A549 (cell line): ENCODE data around the gene SEMA5B. TPM values are rescaled to one million over a fixed set of nuclear protein-coding genes. Genes with fewer than 3 reads are reported as not detected.

Experiments
- ATAC-seq, 2 experiments: fragments of 200-7000 bp in 1 of 2; fragments of >200 bp in 1 of 2; cut with Nextera tagmentation in 1 of 2; cut with Tn5 transposase in 1 of 2; 3 replicates each; pipeline versions ENCODE4 v1.8.0 to v1.9.1; 2018 to 2020; ENCODE audit warnings: mild to moderate bottlenecking in 1 of 2, moderate library complexity in 1 of 2
- CTCF ChIA-PET: fragments of 300-600 bp; sonication (Branson Sonifier 250); formaldehyde crosslinking; extraction: SDS; loops from one replicate; lab custom pipeline; 2021; ENCODE audit warnings: antibody characterized with exemption, inconsistent platforms; lab: Yijun Ruan, JAX
- POLR2A ChIA-PET: fragments of 350-600 bp; formaldehyde crosslinking; extraction: SDS; loops from one replicate; lab custom pipeline; 2021; ENCODE audit warnings: antibody characterized with exemption, inconsistent platforms; lab: Yijun Ruan, JAX
- DNase-seq, 2 experiments: peaks; one replicate each; pipeline versions ENCODE4 v3.0.0 to v3.0.0-alpha.2; 2011 to 2016; ENCODE audit warnings: low read depth in 1 of 2, low spot score in 1 of 2
- FAIRE-seq: peaks from 2 replicates; lab custom pipeline; 2011; peaks lifted over from hg19 to GRCh38; lab: Jason Lieb, UNC
- H3K27ac ChIP-seq, 2 experiments: fragments of >200 bp; sonication (Bioruptor Twin); formaldehyde crosslinking; 3 replicates each; pipeline ENCODE4 v1.5.1; 2016 to 2017
- H3K4me1 ChIP-seq: fragments of >200 bp; sonication (Bioruptor Twin); formaldehyde crosslinking; 3 replicates; pipeline ENCODE4 v1.6.1; 2016
- H3K4me2 ChIP-seq: fragments of >200 bp; sonication (Bioruptor Twin); formaldehyde crosslinking; 3 replicates; pipeline ENCODE4 v1.6.1; 2016
- H3K4me3 ChIP-seq: fragments of >200 bp; sonication (Bioruptor Twin); formaldehyde crosslinking; 3 replicates; pipeline ENCODE4 v1.5.1; 2016
- H3K9me3 ChIP-seq: fragments of >200 bp; sonication (Bioruptor Twin); formaldehyde crosslinking; 3 replicates; pipeline ENCODE4 v1.6.1; 2016
- CBX2 ChIP-seq: fragments of 200-600 bp; sonication (generic); IDR thresholded peaks from 2 replicates; pipeline ENCODE4 v1.6.1; 2016; ENCODE audit warnings: low read depth, mild to moderate bottlenecking, borderline replicate concordance
- CBX8 ChIP-seq: fragments of 200-600 bp; sonication (generic); IDR thresholded peaks from 2 replicates; pipeline ENCODE4 v1.6.1; 2016
- CEBPB ChIP-seq, 2 experiments: fragments of >200 bp in 1 of 2; sonication (Bioruptor Twin) in 1 of 2; formaldehyde crosslinking in 1 of 2; IDR thresholded peaks; 2 replicates each; pipeline ENCODE4 v1.6.1; 2012 to 2016
- CHD4 ChIP-seq: fragments of 200-600 bp; sonication (generic); IDR thresholded peaks from 2 replicates; pipeline ENCODE4 v1.6.1; 2016; ENCODE audit warnings: antibody characterized with exemption, mild to moderate bottlenecking, borderline replicate concordance
- EHF ChIP-seq: fragments of 250-450 bp; sonication (Bioruptor Pico); IDR thresholded peaks from 2 replicates; pipeline ENCODE4 v1.5.0; 2020; ENCODE audit warnings: mild to moderate bottlenecking
- ELK1 ChIP-seq: fragments of 150-350 bp; IDR thresholded peaks from 2 replicates; pipeline ENCODE4 v1.6.1; 2014; ENCODE audit warnings: low read depth, mild to moderate bottlenecking, low read length
- EP300 ChIP-seq, 2 experiments: fragments of >200 bp; sonication (Bioruptor Twin); formaldehyde crosslinking; IDR thresholded peaks; 2 replicates in 1 of 2; 3 replicates in 1 of 2; pipeline ENCODE4 v1.6.1; 2016 to 2017
- FOSB ChIP-seq: fragments of 250-450 bp; sonication (Bioruptor Pico); IDR thresholded peaks from 2 replicates; pipeline ENCODE4 v1.5.0; 2020; ENCODE audit warnings: mild to moderate bottlenecking, moderate library complexity
- GATA3 ChIP-seq: IDR thresholded peaks from 2 replicates; pipeline ENCODE4 v1.6.1; 2012; ENCODE audit warnings: borderline replicate concordance
- HES2 ChIP-seq: fragments of >200 bp; sonication (Bioruptor Twin); formaldehyde crosslinking; IDR thresholded peaks from 2 replicates; pipeline ENCODE4 v1.6.1; 2016
- HMGXB4 ChIP-seq: fragments of 250-450 bp; sonication (Bioruptor Pico); IDR thresholded peaks from 2 replicates; pipeline ENCODE4 v1.5.0; 2021; ENCODE audit warnings: mild to moderate bottlenecking, moderate library complexity, borderline replicate concordance
- HOXA7 ChIP-seq: fragments of 250-450 bp; sonication (Bioruptor Pico); IDR thresholded peaks from 2 replicates; pipeline ENCODE4 v1.5.0; 2020; ENCODE audit warnings: mild to moderate bottlenecking, moderate library complexity
- HOXB5 ChIP-seq: fragments of 250-450 bp; sonication (Bioruptor Pico); IDR thresholded peaks from 2 replicates; pipeline ENCODE4 v1.5.0; 2020; ENCODE audit warnings: mild to moderate bottlenecking, moderate library complexity
- KDM1A ChIP-seq: fragments of 200-600 bp; sonication (generic); IDR thresholded peaks from 2 replicates; pipeline ENCODE4 v1.6.1; 2016; ENCODE audit warnings: low read depth, mild to moderate bottlenecking
- NPAS2 ChIP-seq: fragments of 250-450 bp; sonication (Bioruptor Pico); IDR thresholded peaks from 2 replicates; pipeline ENCODE4 v1.8.0; 2022; ENCODE audit warnings: mild to moderate bottlenecking, moderate library complexity, borderline replicate concordance
- NR3C1 ChIP-seq: fragments of >200 bp; sonication (Bioruptor Twin); formaldehyde crosslinking; IDR thresholded peaks from 3 replicates; pipeline ENCODE4 v1.6.1; 2017
- POLR2A ChIP-seq: IDR thresholded peaks from 2 replicates; pipeline ENCODE4 v1.6.1; 2012; ENCODE audit warnings: mild to moderate bottlenecking, low read length
- POLR2AphosphoS2 ChIP-seq: conservative IDR thresholded peaks from 2 replicates; pipeline ENCODE4 v1.6.1; 2012; ENCODE audit warnings: low read length, improper control_type of control experiment, inconsistent platforms
- RAD21 ChIP-seq, 2 experiments: fragments of >200 bp in 1 of 2; sonication (Bioruptor Twin) in 1 of 2; formaldehyde crosslinking in 1 of 2; IDR thresholded peaks in 1 of 2; conservative IDR thresholded peaks in 1 of 2; 2 replicates in 1 of 2; 3 replicates in 1 of 2; pipeline ENCODE4 v1.6.1; 2012 to 2018; ENCODE audit warnings: inconsistent platforms in 1 of 2
- RARB ChIP-seq: fragments of 250-450 bp; sonication (Bioruptor Pico); IDR thresholded peaks from 2 replicates; pipeline ENCODE4 v1.8.0; 2021; ENCODE audit warnings: mild to moderate bottlenecking, moderate library complexity
- ZC3H11A ChIP-seq: fragments of 450-650 bp; IDR thresholded peaks from 2 replicates; pipeline ENCODE4 v1.6.1; 2014; ENCODE audit warnings: antibody characterized with exemption, mild to moderate bottlenecking
- ZFP36 ChIP-seq: fragments of 450-650 bp; IDR thresholded peaks from 2 replicates; pipeline ENCODE4 v1.6.1; 2014; ENCODE audit warnings: borderline replicate concordance; ENCODE audit not compliant: partially characterized antibody
- ZNF302 ChIP-seq: fragments of 250-450 bp; sonication (Bioruptor Pico); IDR thresholded peaks from 2 replicates; pipeline ENCODE4 v1.9.0; 2021; ENCODE audit warnings: inconsistent platforms, mild to moderate bottlenecking, moderate library complexity
- ZSCAN20 ChIP-seq: fragments of 250-450 bp; sonication (Bioruptor Pico); IDR thresholded peaks from 2 replicates; pipeline ENCODE4 v1.8.0; 2022; ENCODE audit warnings: mild to moderate bottlenecking, moderate library complexity
- WGBS: methylation state at CpG from one replicate; pipeline ENCODE4 v1.1.6; 2017; ENCODE audit errors: missing lambda C conversion rate; 5-methylcytosine and 5-hydroxymethylcytosine counted together
- polyA plus RNA-seq, 4 experiments: library from polyadenylated mRNA; depleted of rRNA in 3 of 4; stranded (reverse); fragments of >200 nt; fragmentation: RNase III in 1 of 4; extraction: RNeasy Plus Mini Kit Qiagen cat#74134 plus additional on column Dnase treatment in 1 of 4; gene quantifications; 2 replicates in 3 of 4; 3 replicates in 1 of 4; pipeline ENCODE4 v1.2.3, GENCODE V29; 2011 to 2017

SEMA5B gene
- polyA plus RNA-seq, 2 of the 4 experiments (the other 2 are of a cell fraction), result 0.03 TPM; not detected in 1

- 73% methylated on average over 5 of the region's 5 CpGs for WGBS
- H3K9me3 ChIP-seq, result no peaks in the 10 kb centered on the region
- H3K4me1 ChIP-seq, result peaks cover 27% of the 10 kb centered on the region
- no peak for FAIRE-seq
- H3K4me3 ChIP-seq, result no peak overlapping the region
- no peak overlapping the region for H3K4me2 ChIP-seq
- CTCF ChIA-PET, result interaction anchor here (0.6 to 1.8 kb wide), 2 partner anchors 10 to 12 kb away, joined by 3 to 5 read pairs; no protein-coding TSS in a partner anchor
- POLR2A ChIA-PET, result no interaction called here
- H3K27ac ChIP-seq, result no peak overlapping the region
- TF ChIP-seq POLR2AphosphoS2 (no peak), CEBPB (IDR thresholded peaks at IDR 0.05) (no peak), ZSCAN20 (CRISPR knock-in tag) (no peak), NR3C1 (no peak), EHF (CRISPR knock-in tag) (no peak), HES2 (no peak), POLR2A (no peak), ZC3H11A (no peak), CBX2 (no peak), ELK1 (no peak)
- TF ChIP-seq, all 56 proteins: peak for 0
- DNase-seq (peak; percentile 30 to 44), ATAC-seq (no peak)
These were observed 43.6 kb upstream of the SEMA5B start for GRCh38 chr3:123071146-123071545.

DNA sequence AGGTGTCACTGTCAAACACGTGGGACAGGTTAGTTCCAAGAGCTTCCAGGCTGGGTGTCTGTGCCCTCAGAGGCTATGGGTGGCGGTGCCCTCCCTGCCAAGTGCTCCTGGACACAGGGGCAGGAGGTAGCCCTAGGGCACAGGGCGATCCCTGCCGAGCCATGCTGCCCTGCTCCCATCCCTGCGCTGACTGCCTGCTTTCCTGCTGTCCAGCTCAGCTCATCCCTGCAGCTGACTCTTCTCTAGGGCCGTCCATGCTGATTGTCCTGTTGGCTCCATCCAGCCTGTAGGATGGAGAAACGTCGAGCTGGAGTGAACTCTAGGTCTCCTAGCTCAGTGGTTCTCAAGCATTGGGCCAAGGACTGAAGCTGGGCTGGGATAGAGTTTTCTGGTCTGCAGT lies 42.9 kb upstream of the SEMA5B start:
- peaks cover 27% of the 10 kb centered on the region for H3K4me1 ChIP-seq
- POLR2A ChIA-PET, result no interaction called here
- no peak for ATAC-seq

GRCh38 chr3:123068601-123069381 lies 41.2 kb upstream of the SEMA5B start:
- 62% methylated on average over 12 of the region's 12 CpGs for WGBS
- peak overlapping the region; percentile 90 for H3K27ac ChIP-seq
- FAIRE-seq (no peak), DNase-seq (no peak), ATAC-seq (no peak)
- H3K4me1 ChIP-seq, result peaks cover 23% of the 10 kb centered on the region
- H3K4me3 ChIP-seq, result peak overlapping the region; percentile 98
- TF ChIP-seq NPAS2 (no peak), CBX8 (no peak), ZNF302 (CRISPR knock-in tag) (no peak), HOXA7 (CRISPR knock-in tag) (no peak), CHD4 (no peak), ZC3H11A (no peak), RAD21 (conservative IDR thresholded peaks at IDR 0.05 in 1 of 2, IDR thresholded peaks at IDR 0.05 in 1 of 2) (no peak), EP300 (IDR thresholded peaks at IDR 0.05) (no peak), RARB (CRISPR knock-in tag) (no peak), ELK1 (no peak), CEBPB (IDR thresholded peaks at IDR 0.05) (no peak), ZFP36 (no peak), KDM1A (no peak), NR3C1 (no peak)
- CTCF ChIA-PET, result interaction anchor here (1.4 to 2.9 kb wide), 2 partner anchors 22 to 40 kb away, joined by 3 to 18 read pairs; partner anchors contain the start of gene SEMA5B
- POLR2A ChIA-PET, result no interaction called here
- peak overlapping the region; percentile 83 for H3K4me2 ChIP-seq
- no peaks in the 10 kb centered on the region for H3K9me3 ChIP-seq

More for the DNA sequence above, 42.9 kb upstream of the SEMA5B start:
- Histone ChIP-seq H3K27ac (no peak overlapping the region), H3K4me3 (no peak overlapping the region), H3K4me2 (no peak overlapping the region), H3K9me3 (no peaks in the 10 kb centered on the region)
- TF ChIP-seq HOXB5 (CRISPR knock-in tag), result no peak
- TF ChIP-seq GATA3, result no peak
- no peak for TF ChIP-seq HMGXB4 (CRISPR knock-in tag)
- TF ChIP-seq FOSB (CRISPR knock-in tag), result no peak
- TF ChIP-seq CBX2, result no peak
- CTCF ChIA-PET, result interaction anchor here (0.6 to 1.8 kb wide), 2 partner anchors 11 to 12 kb away, joined by 3 to 5 read pairs; no protein-coding TSS in a partner anchor
- DNase-seq (no peak), FAIRE-seq (no peak)
- WGBS, result 84% methylated on average over 6 of the region's 8 CpGs
